Fibroblast of the aortic adventitia (primary cell): ENCODE data around the gene VPS33B. TPM values are rescaled to one million over a fixed set of nuclear protein-coding genes. Genes with fewer than 3 reads are reported as not detected.

Experiments used
- DNase-seq: peaks from one replicate; pipeline ENCODE4 v3.0.0-alpha.2; 2010; ENCODE audit warnings: low read depth
- H3K4me3 ChIP-seq: 2 replicates; pipeline ENCODE4 v1.5.1; 2011; ENCODE audit warnings: low read depth, mild to moderate bottlenecking, control low read depth, low read length, moderate library complexity
- CTCF ChIP-seq: IDR thresholded peaks from 2 replicates; pipeline ENCODE4 v1.5.1; 2011; ENCODE audit warnings: mild to moderate bottlenecking, low read length, control low read depth, inconsistent platforms; ENCODE audit not compliant: insufficient read depth
- total RNA-seq: library from RNA; depleted of rRNA; stranded (reverse); fragments of >200 nt; gene quantifications from 2 replicates; pipeline ENCODE4 v1.2.3, GENCODE V29; 2012; ENCODE audit warnings: low replicate concordance

The VPS33B gene
- total RNA-seq, 1 donor = 5.3 TPM

GRCh38 chr15:90968434-90968833 lies 54.0 kb downstream of the VPS33B start:
- no peak for DNase-seq

DNA sequence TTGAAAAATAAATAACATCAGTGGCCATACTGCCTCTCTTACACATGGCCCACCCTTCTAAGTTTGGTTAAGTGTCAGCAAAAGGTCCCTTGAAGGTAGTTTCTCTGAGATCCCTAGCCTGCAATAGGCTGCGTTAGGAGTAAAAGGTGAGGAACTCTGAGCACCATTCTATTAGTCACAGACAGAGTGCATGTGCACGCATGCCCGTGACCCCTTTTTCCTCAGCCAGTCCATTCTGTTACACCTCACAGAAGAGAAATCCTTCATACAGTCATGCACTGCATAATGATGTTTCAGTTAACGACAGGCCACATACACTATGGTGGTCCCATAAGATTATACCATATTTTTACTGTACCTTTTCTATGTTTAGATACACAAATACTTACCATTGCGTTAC lies 55.2 kb downstream of the VPS33B start:
- H3K4me3 ChIP-seq = no peak overlapping the region
- no peak for DNase-seq
- no peak for TF ChIP-seq CTCF

More at GRCh38 chr15:90968434-90968833, 54.0 kb downstream of the VPS33B start:
- TF ChIP-seq CTCF = no peak
- no peak overlapping the region for H3K4me3 ChIP-seq

GRCh38 chr15:90966262-90966661 lies 56.1 kb downstream of the VPS33B start:
- DNase-seq = no peak
- TF ChIP-seq CTCF = no peak
- no peak overlapping the region for H3K4me3 ChIP-seq

GRCh38 chr15:90962021-90962420 lies 60.4 kb downstream of the VPS33B start:
- TF ChIP-seq CTCF = no peak
- H3K4me3 ChIP-seq = no peak overlapping the region
- DNase-seq = no peak

DNA sequence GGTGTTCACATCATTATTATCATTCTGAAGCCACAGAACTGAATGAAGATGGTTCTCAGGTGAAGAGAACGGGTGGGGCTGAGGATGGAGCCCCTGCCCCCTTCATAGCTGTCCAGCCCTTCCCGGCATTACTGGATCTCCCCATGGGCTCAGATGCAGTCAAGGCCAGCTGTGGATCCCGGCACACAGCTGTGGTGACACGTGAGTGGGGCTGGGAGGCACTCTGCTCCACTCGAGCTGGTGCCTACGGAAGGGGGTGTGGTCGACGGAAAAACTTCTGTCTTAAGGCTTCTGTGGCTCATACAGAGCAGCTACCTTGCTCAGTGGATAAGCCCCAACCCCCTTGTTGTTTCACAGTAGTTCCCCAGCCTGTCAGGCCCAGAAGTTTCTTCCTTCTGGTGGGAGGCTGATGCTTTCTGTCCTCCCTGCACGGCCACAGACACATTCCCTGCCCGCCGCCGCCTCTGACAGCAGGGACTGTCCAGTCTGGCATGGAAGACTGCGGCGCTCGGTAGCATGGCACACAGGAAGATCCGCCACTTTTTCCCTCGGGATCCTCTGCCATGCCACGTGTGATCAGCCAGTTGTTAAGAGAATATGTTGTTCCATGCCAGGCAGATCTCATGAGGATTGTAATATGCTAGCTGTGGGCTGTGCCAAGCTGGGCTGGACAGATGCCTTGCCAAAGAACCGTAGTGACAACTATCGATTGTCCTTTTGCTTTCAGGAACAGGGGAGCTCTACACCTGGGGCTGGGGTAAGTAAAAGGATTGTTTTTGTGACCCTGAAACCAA lies 61.9 kb downstream of the VPS33B start:
- no peak overlapping the region for H3K4me3 ChIP-seq
- TF ChIP-seq CTCF = no peak
- no peak for DNase-seq

DNA sequence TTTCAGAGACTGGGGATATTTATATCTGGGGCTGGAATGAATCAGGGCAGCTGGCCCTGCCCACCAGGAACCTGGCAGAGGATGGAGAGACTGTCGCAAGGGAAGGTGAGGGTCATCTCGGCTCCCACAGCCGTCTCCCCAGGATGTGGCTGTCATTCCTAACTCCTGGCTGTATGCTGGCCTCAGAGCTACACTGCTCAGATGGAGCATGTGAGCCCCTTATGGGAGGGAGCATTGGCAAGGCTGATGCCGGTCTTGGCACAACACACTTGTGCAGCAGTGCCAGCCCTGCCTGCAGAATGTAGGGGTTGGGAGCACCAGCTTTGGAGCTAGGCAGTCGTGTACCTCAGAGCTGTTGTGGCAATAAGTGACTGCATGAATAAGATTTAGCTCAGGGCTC lies 62.5 kb downstream of the VPS33B start:
- peak; percentile 51 for DNase-seq
- no peak overlapping the region for H3K4me3 ChIP-seq
- TF ChIP-seq CTCF = no peak
